ENCODE measurements around the gene KIAA1549.

GRCh38 chr7:138863931-138864330 lies 117.3 kb downstream of the KIAA1549 start:
- TF ChIP-seq CTCF (IDR thresholded peaks at IDR 0.05), result no peak
- no peak for TF ChIP-seq POLR2A (IDR thresholded peaks at IDR 0.05)

All from lower leg skin (tissue), 3 donors.